Fibroblast of pulmonary artery (primary cell): Measurements from ENCODE around the gene NEK10.

Experiments
- DNase-seq: peaks from one replicate; pipeline ENCODE4 v3.0.0-alpha.2; 2010; ENCODE audit warnings: low read depth
- H3K4me3 ChIP-seq: replicated peaks from 2 replicates; pipeline ENCODE4 v1.5.1; 2011; ENCODE audit warnings: low read depth, mild to moderate bottlenecking, control low read depth, low read length, moderate library complexity
- CTCF ChIP-seq: IDR thresholded peaks from 2 replicates; pipeline ENCODE4 v1.5.1; 2011; ENCODE audit warnings: mild to moderate bottlenecking, control low read depth, low read length, inconsistent platforms; ENCODE audit errors: missing control alignments

The NEK10 gene

DNA sequence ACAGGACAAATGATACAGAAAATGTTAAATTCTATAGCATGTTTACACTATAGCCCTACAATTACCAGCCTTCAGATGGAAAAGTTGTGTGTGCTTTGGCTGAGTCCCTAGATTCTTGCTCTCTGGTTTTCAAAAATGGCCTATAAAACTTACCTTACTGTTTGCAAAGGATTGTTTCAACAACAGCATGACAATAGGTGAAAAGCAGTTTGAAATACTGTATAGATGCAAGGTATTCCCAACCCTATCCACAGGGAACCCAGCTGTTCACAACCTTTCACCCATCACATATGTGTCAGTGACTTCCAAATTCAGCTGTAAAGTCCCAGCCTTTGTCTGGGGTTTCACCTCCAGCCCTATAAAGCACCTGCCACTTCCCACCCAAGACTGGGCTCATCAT lies 97.3 kb downstream of the NEK10 start:
- no peak for TF ChIP-seq CTCF

GRCh38 chr3:27254896-27255295 lies 114.3 kb downstream of the NEK10 start:
- TF ChIP-seq CTCF, result no peak
- no peak overlapping the region for H3K4me3 ChIP-seq
- DNase-seq, result no peak

More for the DNA sequence above, 97.3 kb downstream of the NEK10 start:
- no peak for DNase-seq
- no peak overlapping the region for H3K4me3 ChIP-seq

DNA sequence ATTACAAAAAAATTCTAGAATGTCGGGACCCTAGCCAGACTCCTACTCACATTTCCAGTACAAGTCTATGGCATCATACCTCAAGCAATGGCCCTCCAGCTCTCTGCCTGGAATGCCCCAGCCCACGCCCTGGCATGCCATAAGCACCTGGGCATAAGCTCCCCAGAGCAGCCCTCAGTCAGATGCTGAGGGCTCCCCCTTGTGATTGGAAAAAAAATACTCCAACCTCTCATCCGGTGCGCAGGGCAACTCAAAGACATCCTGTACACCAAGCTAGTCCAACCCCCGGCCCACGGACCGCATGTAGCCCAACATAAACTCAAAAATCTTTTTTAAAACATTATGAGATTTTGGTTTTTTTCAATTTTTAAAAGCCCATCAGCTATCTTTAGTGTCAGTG lies 115.4 kb downstream of the NEK10 start:
- TF ChIP-seq CTCF, result peak; percentile 53
- H3K4me3 ChIP-seq, result no peak overlapping the region
- peak; percentile 51 for DNase-seq

- TF ChIP-seq CTCF, result no peak
- DNase-seq, result no peak
- H3K4me3 ChIP-seq, result no peak overlapping the region
Observed at GRCh38 chr3:27253391-27253790, 115.8 kb downstream of the NEK10 start.

- no peak for DNase-seq
- no peak for TF ChIP-seq CTCF
- H3K4me3 ChIP-seq, result no peak overlapping the region
Observed at GRCh38 chr3:27252646-27253045, 116.5 kb downstream of the NEK10 start.

GRCh38 chr3:27244374-27244773 lies 124.8 kb downstream of the NEK10 start:
- DNase-seq, result no peak
- TF ChIP-seq CTCF, result no peak
- H3K4me3 ChIP-seq, result no peak overlapping the region

DNA sequence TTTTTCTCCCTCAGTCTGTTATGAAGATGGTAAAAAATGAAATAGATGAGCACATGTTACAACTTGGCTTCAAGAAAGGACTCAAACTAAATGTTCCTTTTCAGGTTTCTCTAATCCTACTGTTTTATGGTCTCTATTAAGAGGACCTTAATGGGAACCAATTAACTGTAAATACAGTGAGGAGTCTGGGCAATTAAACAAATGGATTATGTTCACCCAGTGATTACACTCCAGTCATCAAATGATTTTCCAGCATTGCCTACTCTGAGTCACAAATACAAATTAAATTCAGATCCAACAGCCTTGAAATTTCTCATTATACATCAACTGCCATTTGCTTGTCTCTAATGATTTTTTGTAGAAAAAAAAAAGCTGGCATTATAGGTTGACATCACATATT lies 129.2 kb downstream of the NEK10 start:
- DNase-seq, result no peak
- TF ChIP-seq CTCF, result no peak
- no peak overlapping the region for H3K4me3 ChIP-seq
